HG03558 (cell line): Measurements from ENCODE around the gene NAGK.
"Not testable (repeated sequence)": the region's sequence is repeated elsewhere in the genome, so short reads cannot be mapped to it uniquely, and the experiment has no call there.

Experiments used
- ATAC-seq: cut with Tn5 transposase; IDR thresholded peaks from one replicate; pipeline ENCODE4 v1.9.1; 2021; ENCODE audit warnings: moderate number of reproducible peaks; ENCODE audit not compliant: unreplicated experiment; ENCODE audit errors: extremely low read depth

NAGK gene

DNA sequence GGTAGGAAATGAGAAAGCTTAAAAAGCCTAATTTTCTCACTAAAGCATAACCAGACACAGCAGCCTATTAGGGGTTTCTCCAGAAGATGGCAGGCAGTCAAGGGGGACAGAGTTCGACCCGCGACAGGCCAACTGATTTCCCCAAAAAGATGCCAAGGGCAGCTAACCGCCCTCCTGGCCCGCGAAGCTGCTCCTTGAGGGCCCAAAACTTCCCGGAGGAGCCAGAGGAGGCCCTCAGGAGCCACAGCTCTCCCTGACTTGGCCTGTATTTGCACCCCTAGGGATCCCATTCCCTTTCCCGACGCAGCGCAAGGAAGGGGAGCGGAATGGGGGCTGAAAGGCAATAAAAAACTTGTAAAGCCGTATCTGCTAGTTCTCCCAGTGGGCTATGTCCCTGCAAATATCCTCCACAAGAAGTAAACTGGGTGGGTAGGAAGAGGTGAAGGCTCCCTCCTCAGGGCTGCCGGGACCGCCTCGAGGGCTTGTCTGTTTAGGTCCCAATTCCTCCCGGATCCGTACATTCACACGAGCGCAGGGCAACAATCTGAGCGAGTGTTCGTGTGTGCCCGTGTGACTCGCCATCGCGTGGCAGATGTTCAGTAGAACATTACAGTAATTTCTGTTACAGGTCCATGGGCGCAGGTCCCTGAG lies 756 bp upstream of the NAGK start:
- ATAC-seq, result no peak

DNA sequence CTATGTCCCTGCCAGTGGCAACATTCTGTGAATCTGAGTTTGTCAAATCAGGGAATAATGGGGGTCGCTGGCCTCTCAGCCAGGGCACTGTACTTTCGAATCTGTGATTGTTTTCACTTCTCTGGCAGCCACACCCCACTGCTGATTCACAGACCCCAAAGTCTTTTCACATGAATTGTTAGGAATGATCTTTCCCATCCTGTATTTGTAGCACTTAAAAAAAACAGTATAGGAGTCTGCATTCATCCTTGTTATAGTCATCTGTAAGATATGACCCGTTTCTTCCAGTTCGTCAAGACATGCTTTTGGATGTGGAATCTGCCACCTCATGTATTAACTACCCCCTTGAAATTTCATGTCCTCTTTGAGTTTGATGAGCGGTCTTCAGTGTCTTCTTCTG lies 928 bp downstream of the NAGK start:
- no peak for ATAC-seq

DNA sequence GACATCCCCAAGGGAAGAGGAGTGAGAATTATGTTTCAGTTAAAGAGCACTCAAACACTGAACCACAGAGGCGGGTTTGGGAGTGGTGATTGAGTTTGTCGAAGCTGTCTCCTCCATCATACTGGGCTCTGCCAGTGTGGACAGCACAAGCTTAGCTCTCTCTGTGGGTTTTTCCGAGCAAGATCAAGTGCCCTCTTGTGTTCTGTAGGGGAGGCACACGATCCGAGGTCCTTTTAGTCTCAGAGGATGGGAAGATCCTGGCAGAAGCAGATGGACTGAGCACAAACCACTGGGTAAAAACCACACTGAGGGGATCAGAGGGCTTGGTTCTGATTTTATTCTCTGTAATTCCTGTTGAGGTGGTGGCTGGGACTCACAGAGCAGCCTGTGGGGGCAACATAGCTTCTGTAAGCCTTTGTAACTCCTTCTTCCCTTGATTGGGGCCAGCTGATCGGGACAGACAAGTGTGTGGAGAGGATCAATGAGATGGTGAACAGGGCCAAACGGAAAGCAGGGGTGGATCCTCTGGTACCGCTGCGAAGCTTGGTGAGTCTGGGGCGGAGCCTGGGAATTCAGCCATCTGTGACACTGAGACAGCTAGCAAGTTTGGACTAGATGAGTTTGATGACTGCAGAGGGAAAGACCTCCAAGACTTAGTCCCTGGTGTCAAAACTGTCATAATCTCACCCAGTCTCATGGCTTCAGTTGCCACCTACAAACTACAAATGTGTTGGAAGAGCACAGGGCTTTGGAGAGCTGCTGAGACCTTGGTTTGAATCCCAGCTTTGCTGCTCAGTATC lies 2.0 kb downstream of the NAGK start:
- ATAC-seq, result no peak

DNA sequence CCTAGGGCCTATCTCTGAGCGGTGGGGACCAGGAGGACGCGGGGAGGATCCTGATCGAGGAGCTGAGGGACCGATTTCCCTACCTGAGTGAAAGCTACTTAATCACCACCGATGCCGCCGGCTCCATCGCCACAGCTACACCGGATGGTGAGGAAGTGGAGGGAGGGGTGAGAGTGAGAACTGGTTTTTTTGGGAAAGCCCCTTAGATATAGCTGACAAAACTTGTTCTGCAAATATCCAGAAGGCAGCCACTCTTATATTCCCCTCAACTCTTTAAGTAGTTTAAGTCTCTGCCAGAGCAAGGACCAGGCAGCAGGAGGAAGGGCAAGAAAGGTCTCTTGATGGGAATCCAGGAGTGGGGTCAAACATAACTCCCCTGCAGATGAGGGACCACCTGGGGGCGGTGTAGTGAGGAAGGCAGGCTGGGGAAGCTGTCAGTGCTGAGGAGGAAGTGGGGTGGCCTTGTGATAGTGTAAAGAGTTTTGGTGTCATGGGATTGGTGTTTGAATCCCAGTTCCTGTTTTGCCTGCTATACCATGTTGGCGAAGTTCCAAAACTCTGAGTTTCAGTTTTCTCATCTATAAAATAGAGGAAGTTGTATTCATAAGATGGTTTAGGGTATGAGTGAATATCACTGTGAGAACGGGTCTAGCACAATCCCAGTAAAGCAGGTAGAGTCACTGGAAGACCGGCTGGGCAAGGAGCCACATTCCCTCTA lies 3.4 kb downstream of the NAGK start:
- ATAC-seq, result peak; percentile 24

DNA sequence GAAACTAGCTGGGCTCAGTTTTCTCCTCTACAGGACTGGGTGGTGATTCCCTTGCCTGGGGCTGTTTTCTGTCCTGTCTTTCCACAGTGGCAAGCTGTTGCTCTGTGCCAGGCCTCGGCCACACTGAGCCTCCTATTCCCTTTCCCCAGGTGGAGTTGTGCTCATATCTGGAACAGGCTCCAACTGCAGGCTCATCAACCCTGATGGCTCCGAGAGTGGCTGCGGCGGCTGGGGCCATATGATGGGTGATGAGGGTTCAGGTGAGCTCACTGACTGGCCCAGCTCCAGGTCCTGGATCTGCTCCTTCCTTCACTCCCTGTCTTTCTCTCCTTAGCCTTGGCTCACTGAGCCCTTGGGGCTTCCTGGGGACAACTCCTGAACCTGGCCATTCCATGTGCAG lies 4.0 kb downstream of the NAGK start:
- ATAC-seq, result no peak

DNA sequence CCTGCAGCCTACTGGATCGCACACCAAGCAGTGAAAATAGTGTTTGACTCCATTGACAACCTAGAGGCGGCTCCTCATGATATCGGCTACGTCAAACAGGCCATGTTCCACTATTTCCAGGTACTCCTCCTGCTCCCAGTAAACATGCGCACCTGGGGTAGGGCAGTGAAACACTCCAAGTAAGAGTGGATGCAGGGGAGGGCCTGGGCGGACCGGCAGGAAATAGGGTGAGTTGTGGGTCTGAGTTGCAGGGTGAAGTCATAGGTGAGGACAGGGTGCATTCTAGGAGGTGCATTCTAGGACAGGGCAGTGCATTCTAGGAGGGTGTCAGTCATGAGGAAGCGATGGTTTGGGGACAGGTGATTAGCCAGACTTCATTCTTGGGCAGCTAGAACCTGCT lies 5.0 kb downstream of the NAGK start:
- ATAC-seq, result no peak

DNA sequence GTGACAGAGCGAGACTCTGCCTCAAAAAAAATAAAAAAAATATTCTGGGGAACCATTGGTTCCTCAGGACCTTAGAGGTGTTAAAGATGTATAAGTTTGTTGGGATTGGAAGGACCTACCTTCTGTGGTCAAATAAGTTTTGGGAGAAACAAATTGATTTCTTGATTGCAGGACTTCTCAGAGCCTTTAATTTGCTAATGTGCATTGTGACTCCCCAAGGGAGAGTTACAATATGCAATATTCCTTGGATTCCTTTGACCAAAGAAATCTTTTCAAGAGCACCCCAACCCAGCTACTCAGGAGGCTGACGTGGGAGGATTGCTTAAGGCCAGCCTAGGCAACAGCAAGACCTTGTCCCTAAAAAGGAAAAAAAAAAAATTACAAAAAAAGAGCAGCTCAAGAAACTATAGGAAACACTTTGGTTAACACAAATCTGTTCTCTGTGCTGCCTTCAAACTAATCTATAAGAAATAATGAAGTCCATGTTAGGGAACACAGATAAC lies 6.5 kb downstream of the NAGK start:
- no peak for ATAC-seq

DNA sequence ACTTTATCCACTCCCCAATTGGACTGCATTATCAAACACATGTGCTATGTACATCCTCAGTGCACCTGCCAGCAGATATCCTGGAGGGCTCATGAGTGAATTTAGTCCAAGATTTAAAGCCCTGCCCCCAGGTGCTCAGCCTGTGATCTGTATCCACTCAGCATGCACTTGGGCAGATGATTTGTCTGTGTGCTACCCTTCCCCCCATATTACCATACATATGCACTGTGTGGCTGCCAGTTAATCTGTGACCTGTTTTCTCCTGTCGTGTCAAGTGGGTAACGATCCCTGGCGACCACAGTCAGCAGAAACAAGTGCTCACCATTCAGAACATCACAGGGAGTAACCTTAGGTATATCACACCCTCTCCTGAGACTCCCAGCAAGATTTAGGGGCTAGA lies 10.2 kb downstream of the NAGK start:
- no peak for ATAC-seq

DNA sequence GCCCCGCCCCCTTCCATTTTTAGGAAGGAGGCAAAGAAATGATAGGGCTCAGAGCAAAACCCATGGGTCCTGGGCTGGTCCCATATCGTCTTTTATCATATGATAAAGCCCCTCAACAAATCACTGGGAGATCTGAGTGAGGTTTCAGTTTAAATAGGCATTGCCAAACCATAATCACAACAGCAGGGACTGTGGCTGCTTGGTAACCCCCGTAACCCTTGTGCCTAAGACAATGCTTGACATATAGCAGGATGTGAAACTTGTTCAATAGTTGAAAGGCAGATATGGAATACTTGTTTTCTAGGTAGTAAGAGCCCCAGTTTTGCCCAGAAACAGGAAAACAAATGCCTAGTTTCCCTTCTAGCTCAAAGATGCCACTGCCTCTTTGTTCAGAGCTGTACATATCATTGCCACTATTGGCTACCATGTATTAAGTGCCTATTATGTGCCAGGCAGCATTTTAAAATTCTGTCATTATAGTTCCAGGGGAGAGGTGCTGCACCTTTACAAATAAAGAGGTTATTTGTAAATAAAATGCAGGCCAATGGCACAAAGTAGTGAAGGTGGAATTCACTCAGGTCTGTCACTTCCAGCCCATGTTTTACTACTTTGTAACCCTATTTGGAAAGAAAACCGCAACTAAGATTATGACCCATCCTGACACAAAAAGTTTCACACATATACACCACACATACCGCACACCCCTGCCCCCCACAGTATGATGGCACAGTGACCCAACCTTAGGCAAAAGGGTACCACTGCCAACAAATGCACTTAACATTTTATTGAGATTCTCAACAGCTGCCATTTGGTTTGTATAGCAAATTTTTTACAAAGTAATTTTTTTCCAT lies 14.2 kb downstream of the NAGK start:
- no peak for ATAC-seq

DNA sequence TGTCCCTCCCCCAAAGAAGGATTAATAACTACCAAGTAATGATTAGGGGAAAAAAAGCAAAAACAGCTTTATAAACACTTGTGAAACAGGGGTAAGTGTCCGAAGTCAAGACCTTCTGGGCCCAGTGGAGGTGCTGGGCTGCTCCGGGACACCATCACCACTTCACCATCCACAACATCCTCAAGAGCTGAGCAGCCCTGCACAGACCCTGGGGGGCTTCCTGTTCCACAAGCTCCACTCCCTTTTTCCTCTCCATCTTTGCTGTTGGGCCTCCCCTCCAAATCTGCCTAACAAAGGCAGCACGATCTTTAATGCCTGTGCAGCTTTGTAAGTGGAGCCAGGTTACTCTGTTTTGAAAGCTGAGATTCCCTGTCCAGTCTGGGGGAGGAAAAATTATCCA lies 14.8 kb downstream of the NAGK start:
- ATAC-seq, result not testable (repeated sequence)

DNA sequence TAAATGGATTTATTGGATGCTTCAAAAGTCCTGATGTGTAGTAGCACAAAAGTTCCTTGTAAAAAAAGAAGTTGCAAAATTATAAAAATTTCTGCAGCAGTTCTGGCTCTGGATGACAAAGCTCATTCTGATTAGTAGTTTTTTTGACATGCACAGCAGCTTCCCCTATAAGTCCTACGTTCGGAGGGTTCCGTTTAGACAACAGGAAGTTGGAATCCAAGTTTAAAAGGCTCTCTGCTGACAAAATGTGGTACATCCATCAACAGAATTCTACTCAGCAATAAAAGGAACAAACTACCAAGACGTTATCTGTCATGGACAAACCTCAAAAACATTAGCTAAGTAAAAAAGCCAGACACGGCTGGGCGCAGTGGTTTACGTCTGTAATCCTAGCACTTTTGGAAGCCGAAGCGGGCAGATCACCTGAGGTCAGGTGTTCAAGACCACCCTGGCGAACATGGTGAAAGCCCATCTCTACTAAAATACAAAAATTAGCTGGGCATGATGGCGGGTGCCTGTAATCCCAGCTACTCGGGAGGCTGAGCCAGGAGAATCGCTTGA lies 15.4 kb downstream of the NAGK start:
- ATAC-seq, result not testable (repeated sequence)

DNA sequence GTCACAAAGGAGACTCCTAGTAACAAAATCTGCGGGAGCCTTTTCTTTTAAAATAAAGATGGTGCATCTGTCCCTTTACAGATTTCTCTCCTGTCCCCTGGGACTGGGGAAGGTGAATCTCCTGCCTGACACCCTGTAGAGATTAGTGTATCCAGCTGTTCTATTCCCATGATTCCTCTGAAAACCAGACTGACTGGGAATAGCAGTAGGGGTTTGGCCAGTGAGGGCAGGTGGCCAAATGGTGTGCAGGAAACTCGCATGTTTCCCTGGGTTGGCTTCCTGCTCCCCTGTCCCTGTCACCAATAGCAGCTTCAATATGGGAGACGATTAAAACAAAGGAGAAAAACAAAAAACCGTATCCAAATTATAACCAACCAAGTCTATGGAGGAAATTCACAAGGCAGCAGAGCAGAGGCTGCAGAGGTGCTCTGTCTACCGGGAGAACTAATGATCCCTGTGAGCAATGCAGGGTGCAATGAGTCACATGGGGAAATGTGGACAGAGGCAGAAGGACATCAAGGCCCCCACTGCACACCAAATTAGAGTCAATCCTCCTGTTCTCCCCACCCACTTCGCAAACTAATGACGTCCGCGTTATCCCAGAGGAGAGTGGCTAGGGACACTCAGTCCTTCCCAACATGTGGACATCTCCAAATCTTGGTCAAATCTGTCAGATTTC lies 17.0 kb downstream of the NAGK start:
- ATAC-seq, result not testable (repeated sequence)

DNA sequence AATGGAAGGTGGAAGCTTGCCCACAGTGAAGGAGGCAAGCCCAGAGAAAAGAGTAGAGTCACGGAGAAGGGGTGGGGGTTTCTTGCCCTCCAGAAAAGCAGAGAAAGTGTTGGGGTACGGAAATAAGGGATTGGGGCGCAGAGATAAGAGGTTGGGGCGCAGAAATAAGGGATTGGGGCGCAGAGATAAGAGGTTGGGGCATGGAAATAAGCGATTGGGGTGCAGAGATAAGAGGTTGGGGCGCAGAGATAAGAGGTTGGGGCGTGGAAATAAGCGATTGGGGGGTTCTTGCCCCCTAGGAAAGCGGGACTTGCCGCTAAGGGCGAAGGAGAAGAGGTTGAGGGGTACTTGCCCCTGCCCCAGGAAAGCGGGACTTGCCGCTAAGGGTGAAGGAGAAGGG lies 21.0 kb downstream of the NAGK start:
- ATAC-seq, result not testable (repeated sequence)

DNA sequence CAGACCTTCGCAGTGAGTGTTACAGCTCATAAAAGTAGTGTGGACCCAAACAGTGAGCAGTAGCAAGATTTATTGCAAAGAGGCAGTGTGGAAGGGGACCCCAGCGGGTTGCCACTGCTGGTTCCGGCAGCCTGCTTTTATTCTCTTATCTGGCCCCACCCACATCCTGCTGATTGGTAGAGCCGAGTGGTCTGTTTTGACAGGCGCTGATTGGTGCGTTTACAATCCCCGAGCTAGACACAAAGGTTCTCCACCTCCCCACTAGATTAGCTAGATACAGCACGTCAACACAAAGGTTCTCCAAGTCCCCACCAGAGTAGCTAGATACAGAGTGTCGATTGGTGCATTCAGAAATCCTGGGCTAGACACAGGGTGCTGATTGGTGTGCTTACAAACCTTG lies 23.4 kb downstream of the NAGK start:
- not testable (repeated sequence) for ATAC-seq

DNA sequence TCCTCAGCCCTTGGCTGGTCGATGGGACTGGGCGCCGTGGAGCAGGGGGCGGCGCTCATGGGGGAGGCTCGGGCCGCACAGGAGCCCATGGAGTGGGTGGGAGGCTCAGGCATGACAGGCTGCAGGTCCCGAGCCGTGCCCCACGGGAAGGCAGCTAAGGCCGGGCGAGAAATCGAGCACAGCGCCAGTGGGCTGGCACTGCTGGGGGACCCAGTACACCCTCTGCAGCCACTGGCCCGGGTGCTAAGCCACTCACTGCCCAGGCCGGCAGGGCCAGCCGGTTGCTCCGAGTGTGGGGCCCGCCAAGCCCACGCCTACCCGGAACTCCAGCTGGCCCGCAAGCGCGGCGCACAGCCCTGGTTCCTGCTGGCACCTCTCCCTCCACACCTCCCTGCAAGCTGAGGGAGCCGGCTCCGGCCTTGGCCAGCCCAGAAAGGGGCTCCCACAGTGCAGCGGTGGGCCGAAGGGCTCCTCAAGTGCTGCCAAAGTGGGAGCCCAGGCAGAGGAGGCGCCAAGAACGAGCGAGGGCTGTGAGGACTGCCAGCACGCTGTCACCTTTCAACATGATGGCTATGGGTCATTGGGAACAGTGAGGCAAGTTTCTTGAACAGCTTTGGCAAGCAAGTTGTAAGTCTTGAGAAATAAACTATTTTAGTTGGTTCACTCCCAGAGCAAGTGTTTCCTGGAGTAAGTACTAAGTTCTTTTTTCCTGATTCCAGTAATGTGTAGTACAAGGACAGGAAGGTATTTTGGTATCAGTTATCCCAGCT lies 24.2 kb downstream of the NAGK start:
- ATAC-seq, result not testable (repeated sequence)

DNA sequence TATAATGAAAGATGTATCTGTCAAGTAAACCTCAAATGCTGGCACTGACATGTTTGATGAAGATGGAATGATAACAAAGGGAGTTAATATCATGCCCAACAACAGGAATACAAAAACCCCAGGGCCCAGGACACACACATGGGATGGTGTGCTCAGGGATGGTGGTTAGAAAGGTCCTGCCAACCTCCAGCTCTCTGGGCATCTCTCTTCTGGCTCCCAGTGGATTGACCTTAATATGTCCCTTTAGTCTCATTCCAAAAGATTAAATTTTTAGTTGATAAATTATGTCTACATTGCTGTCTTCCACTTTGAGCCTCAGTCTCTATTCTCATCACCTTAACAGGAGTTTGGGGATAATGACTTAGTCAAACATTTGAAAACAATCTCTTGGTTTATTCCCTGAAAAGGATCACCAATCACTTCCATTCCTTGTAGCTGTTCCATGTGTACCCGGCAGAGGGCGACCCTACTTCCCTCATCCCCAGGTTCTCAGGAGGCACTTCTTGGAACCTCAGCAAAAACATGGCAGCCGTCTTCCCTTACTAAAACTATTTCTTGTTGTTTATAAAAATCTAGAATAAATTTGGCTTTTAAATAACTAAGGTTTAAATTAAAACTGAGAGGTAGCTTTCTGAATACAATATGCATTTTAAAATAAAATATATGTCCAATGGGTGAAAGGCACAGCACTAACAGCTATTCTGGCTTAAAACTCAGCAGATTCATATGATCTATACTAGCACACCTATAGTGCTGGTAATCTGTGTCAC lies 31.9 kb downstream of the NAGK start:
- no peak for ATAC-seq

DNA sequence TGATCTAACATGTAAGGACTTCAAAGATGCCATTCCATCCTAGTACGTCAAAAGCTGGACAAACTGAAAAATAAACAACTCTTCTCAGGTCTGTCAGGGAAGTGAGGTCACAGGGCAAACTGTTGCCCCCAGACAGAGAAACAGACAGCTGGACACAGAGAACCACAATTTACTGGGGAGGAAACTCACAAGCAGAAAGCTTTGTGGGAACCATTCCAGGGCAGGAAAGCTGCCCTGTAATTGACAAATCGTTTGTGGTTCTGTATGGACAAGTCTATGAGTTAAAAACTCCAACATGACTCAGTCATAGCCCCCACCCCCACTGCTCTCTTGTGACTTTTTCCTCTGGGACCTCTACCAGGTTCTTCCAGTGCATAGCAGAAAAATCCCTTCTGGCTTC lies 33.2 kb downstream of the NAGK start:
- ATAC-seq, result no peak
